KOPT-K1 (cell line): ENCODE data around the gene TRIM41.

Source experiments
- H3K27ac ChIP-seq: fragments of 200-600 bp; sonication (generic); 2 replicates; pipeline ENCODE4 v1.5.1; 2016; ENCODE audit warnings: antibody characterized with exemption, mild to moderate bottlenecking, low read depth, low read length; ENCODE audit not compliant: poor library complexity, severe bottlenecking
- H3K36me3 ChIP-seq: fragments of 200-600 bp; sonication (generic); 2 replicates; pipeline ENCODE4 v1.5.1; 2017; ENCODE audit warnings: antibody characterized with exemption, mild to moderate bottlenecking, low read length, moderate library complexity; ENCODE audit not compliant: insufficient read depth
- H3K9me3 ChIP-seq: fragments of 200-600 bp; sonication (generic); 2 replicates; pipeline ENCODE4 v1.5.1; 2017; ENCODE audit warnings: antibody characterized with exemption, low read length, mild to moderate bottlenecking; ENCODE audit not compliant: insufficient read depth, poor library complexity, severe bottlenecking

TRIM41 gene

GRCh38 chr5:181215997-181216989, 6.8 kb upstream of the TRIM41 start:
- Histone ChIP-seq H3K9me3 (no peaks in the 10 kb centered on the region), H3K27ac (peak overlapping the region; percentile 23), H3K36me3 (no peaks in the 10 kb centered on the region)

- Histone ChIP-seq H3K27ac (peak overlapping the region; percentile 3), H3K9me3 (no peaks in the 10 kb centered on the region), H3K36me3 (no peaks in the 10 kb centered on the region)
Measured at GRCh38 chr5:181217111-181217802, 5.8 kb upstream of the TRIM41 start.

- no peaks in the 10 kb centered on the region for H3K36me3 ChIP-seq
- peak overlapping the region; percentile 3 for H3K27ac ChIP-seq
- H3K9me3 ChIP-seq = no peaks in the 10 kb centered on the region
Measured at GRCh38 chr5:181217803-181218062, 5.3 kb upstream of the TRIM41 start.

- Histone ChIP-seq H3K36me3 (no peaks in the 10 kb centered on the region), H3K27ac (no peak overlapping the region), H3K9me3 (no peaks in the 10 kb centered on the region)
Measured at GRCh38 chr5:181218795-181219124, 4.3 kb upstream of the TRIM41 start.

- Histone ChIP-seq H3K27ac (no peak overlapping the region), H3K36me3 (no peaks in the 10 kb centered on the region), H3K9me3 (no peaks in the 10 kb centered on the region)
Measured at GRCh38 chr5:181219262-181220177, 3.6 kb upstream of the TRIM41 start.

GRCh38 chr5:181220178-181220515, 2.9 kb upstream of the TRIM41 start:
- Histone ChIP-seq H3K9me3 (no peaks in the 10 kb centered on the region), H3K27ac (no peak overlapping the region), H3K36me3 (no peaks in the 10 kb centered on the region)

- peak overlapping the region; percentile 93 for H3K27ac ChIP-seq
Measured at GRCh38 chr5:181221105-181221791, 1.8 kb upstream of the TRIM41 start.

GRCh38 chr5:181221792-181222629, 1.1 kb upstream of the TRIM41 start:
- H3K9me3 ChIP-seq = no peaks in the 10 kb centered on the region
- peak overlapping the region; percentile 93 for H3K27ac ChIP-seq
- 0 out of 2 replicates have a peak, but pooled peaks cover 8% of the 10 kb centered on the region for H3K36me3 ChIP-seq

More at GRCh38 chr5:181221105-181221791, 1.8 kb upstream of the TRIM41 start:
- H3K9me3 ChIP-seq = no peaks in the 10 kb centered on the region
- H3K36me3 ChIP-seq = 0 out of 2 replicates have a peak, but pooled peaks cover under 1% of the 10 kb centered on the region

GRCh38 chr5:181222630-181223057, 437 bp upstream of the TRIM41 start:
- Histone ChIP-seq H3K36me3 (peaks cover 14% of the 10 kb centered on the region; the same call in 1 of the 2 replicates), H3K9me3 (no peaks in the 10 kb centered on the region), H3K27ac (peak overlapping the region; percentile 93)

- Histone ChIP-seq H3K36me3 (peaks cover 19% of the 10 kb centered on the region), H3K9me3 (no peaks in the 10 kb centered on the region), H3K27ac (peak overlapping the region; percentile 93)
Measured at GRCh38 chr5:181223729-181224389, 778 bp downstream of the TRIM41 start.

GRCh38 chr5:181224390-181225229, 1.5 kb downstream of the TRIM41 start:
- peak overlapping the region; percentile 93 for H3K27ac ChIP-seq

GRCh38 chr5:181229996-181230395, 6.9 kb downstream of the TRIM41 start:
- Histone ChIP-seq H3K27ac (peak overlapping the region; percentile 81), H3K36me3 (peaks cover 70% of the 10 kb centered on the region), H3K9me3 (no peaks in the 10 kb centered on the region)

More at GRCh38 chr5:181224390-181225229, 1.5 kb downstream of the TRIM41 start:
- no peaks in the 10 kb centered on the region for H3K9me3 ChIP-seq
- peaks cover 26% of the 10 kb centered on the region for H3K36me3 ChIP-seq

GRCh38 chr5:181230551-181230950, 7.5 kb downstream of the TRIM41 start:
- Histone ChIP-seq H3K27ac (peak overlapping the region; percentile 81), H3K9me3 (no peaks in the 10 kb centered on the region), H3K36me3 (peaks cover 75% of the 10 kb centered on the region)
